NOMO-1 treated with dmso at 0.1 percent for 144 hours (cell line): ENCODE measurements around the gene SRGAP3.
A peak's percentile ranks its signal among the peaks of the same experiment; 100 is the strongest.

Experiments
- DNase-seq: peaks from one replicate; lab custom pipeline; 2025; ENCODE audit not compliant: unreplicated experiment; lab: John Stamatoyannopoulos, UW

The SRGAP3 gene

GRCh38 chr3:8990266-8991215 lies 258.9 kb downstream of the SRGAP3 start:
- DNase-seq, result no peak

- DNase-seq, result no peak
Observed at GRCh38 chr3:8988791-8989558, 260.5 kb downstream of the SRGAP3 start.

- no peak for DNase-seq
Observed at GRCh38 chr3:8988384-8988655, 261.1 kb downstream of the SRGAP3 start.

GRCh38 chr3:8987645-8988383 lies 261.6 kb downstream of the SRGAP3 start:
- DNase-seq, result peak; percentile 36

GRCh38 chr3:8987226-8987625 lies 262.2 kb downstream of the SRGAP3 start:
- DNase-seq, result no peak

- DNase-seq, result no peak
Observed at GRCh38 chr3:8986741-8987140, 262.7 kb downstream of the SRGAP3 start.

- no peak for DNase-seq
Observed at GRCh38 chr3:8985876-8986275, 263.6 kb downstream of the SRGAP3 start.

GRCh38 chr3:8985411-8985831 lies 264.0 kb downstream of the SRGAP3 start:
- no peak for DNase-seq

- DNase-seq, result no peak
Observed at GRCh38 chr3:8984526-8984925, 264.9 kb downstream of the SRGAP3 start.

GRCh38 chr3:8984081-8984480 lies 265.4 kb downstream of the SRGAP3 start:
- no peak for DNase-seq

- no peak for DNase-seq
Observed at GRCh38 chr3:8983591-8983990, 265.9 kb downstream of the SRGAP3 start.

GRCh38 chr3:8983026-8983425 lies 266.4 kb downstream of the SRGAP3 start:
- DNase-seq, result no peak

GRCh38 chr3:8982509-8982908 lies 266.9 kb downstream of the SRGAP3 start:
- DNase-seq, result no peak

- no peak for DNase-seq
Observed at GRCh38 chr3:8981700-8982099, 267.7 kb downstream of the SRGAP3 start.

- DNase-seq, result no peak
Observed at GRCh38 chr3:8981296-8981695, 268.1 kb downstream of the SRGAP3 start.

GRCh38 chr3:8980756-8981257 lies 268.6 kb downstream of the SRGAP3 start:
- no peak for DNase-seq

- no peak for DNase-seq
Observed at GRCh38 chr3:8979262-8979661, 270.2 kb downstream of the SRGAP3 start.

GRCh38 chr3:8978551-8978950 lies 270.9 kb downstream of the SRGAP3 start:
- DNase-seq, result no peak

GRCh38 chr3:8976540-8977182 lies 272.8 kb downstream of the SRGAP3 start:
- DNase-seq, result no peak

GRCh38 chr3:8975081-8976020 lies 274.1 kb downstream of the SRGAP3 start:
- no peak for DNase-seq
